Caco-2 (cell line): ENCODE data around the gene CNOT1. TPM values are rescaled to one million over a fixed set of nuclear protein-coding genes. Genes with fewer than 3 reads are reported as not detected.

Experiments used
- BruUV-seq: library from RNA; stranded (reverse); fragments of 400-500 nt; replicated peaks from 2 replicates; lab custom pipeline; 2021; lab: Mats Ljungman, UMichigan
- CTCF ChIA-PET: fragments of 300-600 bp; sonication (Branson Sonifier 250); formaldehyde crosslinking; loops from one replicate; lab custom pipeline; 2022; ENCODE audit warnings: antibody characterized with exemption; lab: Charles Lee
- POLR2A ChIA-PET: fragments of 300-600 bp; sonication (Branson Sonifier 250); formaldehyde crosslinking; loops from one replicate; lab custom pipeline; 2022; ENCODE audit warnings: antibody characterized with exemption; lab: Charles Lee
- DNase-seq, 2 experiments: peaks; one replicate each; pipeline versions ENCODE4 v3.0.0 to v3.0.0-alpha.2; 2020 to 2022
- H3K27me3 ChIP-seq: replicated peaks from 2 replicates; pipeline ENCODE4 v1.6.0; 2011; ENCODE audit warnings: low read length; ENCODE audit not compliant: control insufficient read depth, insufficient read depth
- H3K36me3 ChIP-seq: 2 replicates; pipeline ENCODE4 v1.5.1; 2011; ENCODE audit warnings: low read length; ENCODE audit not compliant: control insufficient read depth, insufficient read depth
- H3K4me1 ChIP-seq: fragments of 250-450 bp; sonication (Bioruptor Pico); 2 replicates; pipeline ENCODE4 v1.5.1; 2020; ENCODE audit warnings: mild to moderate bottlenecking
- H3K4me3 ChIP-seq: 2 replicates; pipeline ENCODE4 v1.5.1; 2011; ENCODE audit warnings: low read depth, mild to moderate bottlenecking, control low read depth, low read length
- H3K9me3 ChIP-seq: fragments of 250-450 bp; sonication (Bioruptor Pico); 2 replicates; pipeline ENCODE4 v1.5.1; 2020; ENCODE audit warnings: mild to moderate bottlenecking, moderate library complexity
- H3K27ac Mint-ChIP-seq: one replicate; pipeline ENCODE4 v1.8.0; 2022; ENCODE audit warnings: mixed read lengths; ENCODE audit not compliant: unreplicated experiment
- H3K27me3 Mint-ChIP-seq: one replicate; pipeline ENCODE4 v1.8.0; 2022; ENCODE audit warnings: mixed read lengths; ENCODE audit not compliant: insufficient read depth, unreplicated experiment
- H3K36me3 Mint-ChIP-seq: one replicate; pipeline ENCODE4 v1.8.0; 2022; ENCODE audit warnings: mild to moderate bottlenecking, mixed read lengths; ENCODE audit not compliant: insufficient read depth, unreplicated experiment
- H3K4me1 Mint-ChIP-seq: one replicate; pipeline ENCODE4 v1.8.0; 2022; ENCODE audit warnings: low read depth, mixed read lengths; ENCODE audit not compliant: unreplicated experiment
- H3K4me3 Mint-ChIP-seq: one replicate; pipeline ENCODE4 v1.8.0; 2022; ENCODE audit warnings: mild to moderate bottlenecking, moderate library complexity, mixed read lengths; ENCODE audit not compliant: unreplicated experiment
- H3K9me3 Mint-ChIP-seq: one replicate; pipeline ENCODE4 v1.8.0; 2022; ENCODE audit warnings: mixed read lengths; ENCODE audit not compliant: unreplicated experiment
- intact Hi-C: fragments of 100-400 bp; cut with micrococcal nuclease; formaldehyde crosslinking; loops from one replicate; pipeline ENCODE4 v1.10.0; 2022; ENCODE audit not compliant: unreplicated experiment
- total RNA-seq: library from RNA; stranded (reverse); gene quantifications from 2 replicates; pipeline ENCODE4 v1.2.3, GENCODE V29; 2022
- TF ChIP-seq, protein P1 (sequence below), 2 experiments: fragments of 200-600 bp in 1 of 2; IDR thresholded peaks; 1 replicate in 1 of 2; 2 replicates in 1 of 2; pipeline versions ENCODE4 v1.5.1 to v1.8.0; 2011 to 2022; ENCODE audit warnings: antibody characterized with exemption in 1 of 2, control low read depth in 1 of 2, inconsistent platforms in 1 of 2, low read depth in 1 of 2, low read length in 1 of 2, mild to moderate bottlenecking in 1 of 2, moderate library complexity in 1 of 2; ENCODE audit not compliant: insufficient read depth in 1 of 2, severe bottlenecking in 1 of 2, unreplicated experiment in 1 of 2

CNOT1 gene
- total RNA-seq, 1 experiment from 2014 or later, result 413 TPM

- DNase-seq, result peak in 1 of 2 experiments; percentile 32
- CTCF ChIA-PET, result interaction anchor here (0.7 kb wide), 1 partner anchor 314 kb away, joined by 3 read pairs; no protein-coding TSS in a partner anchor
- H3K27ac Mint-ChIP-seq, result no peak overlapping the region
- TF ChIP-seq, protein P1, sequence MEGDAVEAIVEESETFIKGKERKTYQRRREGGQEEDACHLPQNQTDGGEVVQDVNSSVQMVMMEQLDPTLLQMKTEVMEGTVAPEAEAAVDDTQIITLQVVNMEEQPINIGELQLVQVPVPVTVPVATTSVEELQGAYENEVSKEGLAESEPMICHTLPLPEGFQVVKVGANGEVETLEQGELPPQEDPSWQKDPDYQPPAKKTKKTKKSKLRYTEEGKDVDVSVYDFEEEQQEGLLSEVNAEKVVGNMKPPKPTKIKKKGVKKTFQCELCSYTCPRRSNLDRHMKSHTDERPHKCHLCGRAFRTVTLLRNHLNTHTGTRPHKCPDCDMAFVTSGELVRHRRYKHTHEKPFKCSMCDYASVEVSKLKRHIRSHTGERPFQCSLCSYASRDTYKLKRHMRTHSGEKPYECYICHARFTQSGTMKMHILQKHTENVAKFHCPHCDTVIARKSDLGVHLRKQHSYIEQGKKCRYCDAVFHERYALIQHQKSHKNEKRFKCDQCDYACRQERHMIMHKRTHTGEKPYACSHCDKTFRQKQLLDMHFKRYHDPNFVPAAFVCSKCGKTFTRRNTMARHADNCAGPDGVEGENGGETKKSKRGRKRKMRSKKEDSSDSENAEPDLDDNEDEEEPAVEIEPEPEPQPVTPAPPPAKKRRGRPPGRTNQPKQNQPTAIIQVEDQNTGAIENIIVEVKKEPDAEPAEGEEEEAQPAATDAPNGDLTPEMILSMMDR (IDR thresholded peaks at IDR 0.05; ENCODE audit: insufficient read depth in 1 of 2, low read depth in 1 of 2, low read length in 1 of 2, severe bottlenecking in 1 of 2, unreplicated experiment in 1 of 2), result no peak
- POLR2A ChIA-PET, result no interaction called here
- no peaks in the 10 kb centered on the region for H3K27me3 ChIP-seq
- H3K4me1 ChIP-seq, result peaks cover 7% of the 10 kb centered on the region
- H3K36me3 ChIP-seq, result no peaks in the 10 kb centered on the region
- no peaks in the 10 kb centered on the region for H3K4me1 Mint-ChIP-seq
- H3K36me3 Mint-ChIP-seq, result peaks cover 43% of the 10 kb centered on the region
- no TSS peak for BruUV-seq
- H3K9me3 ChIP-seq, result no peaks in the 10 kb centered on the region
- intact Hi-C loops, result loop anchor here (5.0 kb wide), 1 partner anchor 166 kb away; no protein-coding TSS in a partner anchor
- H3K27me3 Mint-ChIP-seq, result no peaks in the 10 kb centered on the region
- no peaks in the 10 kb centered on the region for H3K9me3 Mint-ChIP-seq
- H3K4me3 Mint-ChIP-seq, result no peak overlapping the region
- no peak overlapping the region for H3K4me3 ChIP-seq
These were observed 126.3 kb downstream of the CNOT1 start for GRCh38 chr16:58503166-58503862.

DNA sequence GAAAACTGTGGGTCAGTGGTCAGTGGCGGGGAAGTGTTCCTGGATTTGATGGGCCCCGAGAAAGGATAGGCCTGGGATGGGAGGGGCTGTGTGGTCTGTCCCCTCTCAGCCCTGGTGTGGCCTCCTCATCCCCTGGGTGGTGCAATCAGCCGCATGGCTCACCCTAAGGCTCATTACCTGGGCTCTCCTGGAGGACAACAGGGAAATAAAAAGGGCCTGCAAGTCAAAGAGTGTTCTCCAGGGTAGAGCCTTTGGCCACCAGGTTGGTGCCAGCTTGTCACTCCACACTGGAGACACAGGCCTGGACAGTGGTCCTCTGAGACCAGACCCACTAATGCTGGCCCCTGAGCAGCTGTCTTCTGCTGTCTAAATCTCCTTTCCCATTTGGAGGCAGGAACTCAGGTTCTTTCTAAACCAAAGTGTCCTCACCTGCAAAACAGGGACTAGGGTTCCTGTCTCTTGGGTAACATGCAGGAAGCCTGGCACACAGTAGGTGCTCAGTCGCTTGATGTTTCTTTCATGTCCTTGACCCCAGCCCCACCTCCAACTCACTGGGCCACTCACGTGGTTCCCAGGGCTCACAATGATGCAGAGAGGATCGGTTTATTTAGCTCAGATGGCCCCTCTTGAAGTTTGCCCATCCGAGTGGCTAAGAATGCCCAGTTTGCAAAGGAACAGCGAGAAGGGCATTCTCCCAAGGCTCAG is 127.3 kb downstream of the CNOT1 start:
- Mint-ChIP-seq H3K4me3 (peak overlapping the region; percentile 88), H3K9me3 (no peaks in the 10 kb centered on the region), H3K4me1 (no peaks in the 10 kb centered on the region), H3K27me3 (no peaks in the 10 kb centered on the region), H3K27ac (no peak overlapping the region), H3K36me3 (peaks cover 35% of the 10 kb centered on the region)
- no peaks in the 10 kb centered on the region for H3K9me3 ChIP-seq
- intact Hi-C loops, result loop anchor here (5.0 kb wide), 1 partner anchor 165 kb away; no protein-coding TSS in a partner anchor
- ChIA-PET POLR2A (no interaction called here), CTCF (interaction anchor here (0.6 kb wide), 1 partner anchor 10 kb away, joined by 3 read pairs; no protein-coding TSS in a partner anchor)
- no peaks in the 10 kb centered on the region for H3K27me3 ChIP-seq
- H3K36me3 ChIP-seq, result no peaks in the 10 kb centered on the region
- peak in 1 of 2 experiments; percentile 32 for DNase-seq
- H3K4me1 ChIP-seq, result peaks cover 7% of the 10 kb centered on the region
- no TSS peak for BruUV-seq
- no peak overlapping the region for H3K4me3 ChIP-seq
- TF ChIP-seq, protein P1 (IDR thresholded peaks at IDR 0.05; ENCODE audit: insufficient read depth in 1 of 2, low read depth in 1 of 2, low read length in 1 of 2, severe bottlenecking in 1 of 2, unreplicated experiment in 1 of 2), result no peak
